Measurements from ENCODE around the gene PDGFC. TPM values are rescaled to one million over a fixed set of nuclear protein-coding genes. Genes with fewer than 3 reads are reported as not detected.

PDGFC gene
- total and polyA plus RNA-seq, 2 of the 13 experiments (the other 11 are each of a cell fraction or from before 2014, with no cell fraction given) = 4.6 to 9.1 TPM

GRCh38 chr4:156970501-156971164, 966 bp downstream of the PDGFC start (continued):
- TF ChIP-seq JUNB (CRISPR knock-in tag; IDR thresholded peaks at IDR 0.05; ENCODE audit: borderline replicate concordance) (no peak), ZNF331 (CRISPR knock-in tag; IDR thresholded peaks at IDR 0.05) (no peak), MTF2 (CRISPR knock-in tag; IDR thresholded peaks at IDR 0.05; ENCODE audit: borderline replicate concordance) (no peak), MLXIP (CRISPR knock-in tag; IDR thresholded peaks at IDR 0.05; ENCODE audit: borderline replicate concordance) (no peak), SOX13 (IDR thresholded peaks at IDR 0.05) (no peak), SOX13 (CRISPR knock-in tag; conservative IDR thresholded peaks at IDR 0.05 in 1 of 2, IDR thresholded peaks at IDR 0.05 in 1 of 2) (no peak), ZNF350 (CRISPR knock-in tag; IDR thresholded peaks at IDR 0.05; ENCODE audit: borderline replicate concordance, low read depth) (no peak), ZHX2 (IDR thresholded peaks at IDR 0.05; ENCODE audit: low read depth) (no peak), ZHX2 (CRISPR knock-in tag; IDR thresholded peaks at IDR 0.05; ENCODE audit: borderline replicate concordance) (no peak), ZBTB21 (CRISPR knock-in tag; IDR thresholded peaks at IDR 0.05) (no peak), HNF4G (IDR thresholded peaks at IDR 0.05; ENCODE audit: borderline replicate concordance, low read depth, low read length) (no peak), HNF4G (CRISPR knock-in tag; IDR thresholded peaks at IDR 0.05; ENCODE audit: borderline replicate concordance, low read depth) (no peak), ZNF784 (CRISPR knock-in tag; IDR thresholded peaks at IDR 0.05; ENCODE audit: borderline replicate concordance) (no peak), SAP130 (CRISPR knock-in tag; IDR thresholded peaks at IDR 0.05; ENCODE audit: low read depth) (0 out of 2 replicates have a peak, but pooled peaks have one; percentile 43), HMGXB4 (CRISPR knock-in tag; IDR thresholded peaks at IDR 0.05; ENCODE audit: borderline replicate concordance in 1 of 2, low read depth in 1 of 2) (peak; percentile 22 to 60; a peak in 3 of 4 replicates), REXO4 (CRISPR knock-in tag; IDR thresholded peaks at IDR 0.05; ENCODE audit: borderline replicate concordance) (no peak), FOXP1 (IDR thresholded peaks at IDR 0.05) (no peak), FOXP1 (CRISPR knock-in tag; IDR thresholded peaks at IDR 0.05) (no peak), SP4 (CRISPR knock-in tag; IDR thresholded peaks at IDR 0.05) (no peak)

Data from HepG2 (cell line).